Endothelial cell of umbilical vein (primary cell): Measurements from ENCODE around the gene SEZ6L. TPM values are rescaled to one million over a fixed set of nuclear protein-coding genes. Genes with fewer than 3 reads are reported as not detected.

Experiments
- BruUV-seq: library from RNA; stranded (reverse); fragments of 400-500 nt; replicated peaks from 2 replicates; lab custom pipeline; 2021; lab: Mats Ljungman, UMichigan
- CTCF ChIA-PET: fragments of 300-600, 350-600 bp; sonication (Branson Sonifier 250); formaldehyde crosslinking; loops from one replicate; lab custom pipeline; 2021; ENCODE audit warnings: antibody characterized with exemption, inconsistent platforms; lab: Charles Lee
- POLR2A ChIA-PET: fragments of 300-600, 350-600 bp; sonication (Branson Sonifier 250); formaldehyde crosslinking; loops from one replicate; lab custom pipeline; 2021; ENCODE audit warnings: antibody characterized with exemption, inconsistent platforms; lab: Charles Lee
- DNase-seq: peaks from one replicate; pipeline ENCODE4 v3.0.0-alpha.2; 2011; ENCODE audit warnings: low read depth, low spot score
- FAIRE-seq: peaks from 2 replicates; lab custom pipeline; 2011; peaks lifted over from hg19 to GRCh38; lab: Jason Lieb, UNC
- H2AFZ ChIP-seq: 2 replicates; pipeline ENCODE4 v1.6.0; 2012; ENCODE audit warnings: low read depth, low read length, control low read depth, inconsistent platforms
- H3K27ac ChIP-seq: 2 replicates; pipeline ENCODE4 v1.5.1; 2011; ENCODE audit warnings: low read depth, mild to moderate bottlenecking, control low read depth, low read length, moderate library complexity; ENCODE audit not compliant: insufficient read depth
- H3K27me3 ChIP-seq, 2 experiments: 2 replicates each; pipeline versions ENCODE4 v1.6.0 to v1.6.1; 2011; ENCODE audit warnings: low read length in 2 of 2, mixed read lengths in 1 of 2; ENCODE audit not compliant: control insufficient read depth in 2 of 2, insufficient read depth in 2 of 2
- H3K36me3 ChIP-seq, 2 experiments: 2 replicates in 1 of 2; 3 replicates in 1 of 2; pipeline ENCODE4 v1.5.1; 2011; ENCODE audit warnings: low read length in 2 of 2, mild to moderate bottlenecking in 1 of 2, moderate library complexity in 1 of 2; ENCODE audit not compliant: control insufficient read depth in 2 of 2, insufficient read depth in 2 of 2; ENCODE audit errors: extremely low read depth in 1 of 2
- H3K4me1 ChIP-seq: 3 replicates; pipeline ENCODE4 v1.5.1; 2011; ENCODE audit warnings: mild to moderate bottlenecking, low read length; ENCODE audit not compliant: control insufficient read depth, insufficient read depth; ENCODE audit errors: extremely low read depth
- H3K4me2 ChIP-seq: 2 replicates; pipeline ENCODE4 v1.6.1; 2011; ENCODE audit warnings: low read length, control low read depth, mixed read lengths; ENCODE audit not compliant: insufficient read depth
- H3K4me3 ChIP-seq, 3 experiments: fragments of 200-600 bp in 1 of 3; sonication (generic), shearing (Covaris generic) in 1 of 3; replicated peaks in 1 of 3; 2 replicates each; pipeline ENCODE4 v1.5.1; 2011 to 2016; ENCODE audit warnings: control low read depth in 3 of 3, low read length in 3 of 3, mild to moderate bottlenecking in 2 of 3, inconsistent platforms in 1 of 3, low read depth in 1 of 3, moderate library complexity in 1 of 3; ENCODE audit not compliant: insufficient read depth in 1 of 3
- H3K79me2 ChIP-seq: 2 replicates; pipeline ENCODE4 v1.6.0; 2012; ENCODE audit warnings: low read length, inconsistent platforms; ENCODE audit not compliant: control insufficient read depth, insufficient read depth
- H3K9ac ChIP-seq: replicated peaks from 2 replicates; pipeline ENCODE3; 2011; ENCODE audit warnings: low read length, control low read depth; ENCODE audit not compliant: insufficient read depth; ENCODE audit errors: extremely low read depth
- H3K9me1 ChIP-seq: replicated peaks from 3 replicates; pipeline ENCODE4 v1.6.0; 2011; ENCODE audit warnings: mild to moderate bottlenecking, low read length; ENCODE audit not compliant: control insufficient read depth, insufficient read depth; ENCODE audit errors: extremely low read depth
- H3K9me3 ChIP-seq: replicated peaks from 2 replicates; pipeline ENCODE4 v1.5.1; 2012; ENCODE audit warnings: low read length, inconsistent platforms; ENCODE audit not compliant: control insufficient read depth, insufficient read depth
- H4K20me1 ChIP-seq: replicated peaks from 2 replicates; pipeline ENCODE3; 2011; ENCODE audit warnings: mild to moderate bottlenecking, low read length; ENCODE audit not compliant: control insufficient read depth, insufficient read depth; ENCODE audit errors: extremely low read depth
- EZH2 ChIP-seq: IDR thresholded peaks from 2 replicates; pipeline ENCODE4 v1.6.1; 2012; ENCODE audit warnings: borderline replicate concordance, low read depth, mild to moderate bottlenecking, moderate library complexity, low read length, inconsistent platforms; ENCODE audit not compliant: severe bottlenecking
- FOS ChIP-seq: IDR thresholded peaks from 2 replicates; pipeline ENCODE4 v1.6.1; 2011; ENCODE audit warnings: mild to moderate bottlenecking, low read length, moderate library complexity, borderline replicate concordance; ENCODE audit not compliant: insufficient read depth
- GATA2 ChIP-seq: IDR thresholded peaks from 2 replicates; pipeline ENCODE4 v1.7.0; 2011; ENCODE audit warnings: low read depth, mild to moderate bottlenecking, moderate library complexity, mixed read lengths, low read length; ENCODE audit not compliant: insufficient read length, insufficient read depth
- JUN ChIP-seq: IDR thresholded peaks from 2 replicates; pipeline ENCODE4 v1.6.1; 2011; ENCODE audit warnings: borderline replicate concordance, low read depth; ENCODE audit not compliant: insufficient read length, insufficient read depth
- MYC ChIP-seq: IDR thresholded peaks from one replicate; pipeline ENCODE4 v1.6.1; 2011; ENCODE audit warnings: mild to moderate bottlenecking, low read depth, low read length
- POLR2A ChIP-seq: IDR thresholded peaks from 2 replicates; pipeline ENCODE4 v1.6.1; 2012; ENCODE audit warnings: low read depth, mild to moderate bottlenecking, control low read depth, low read length
- POLR2AphosphoS5 ChIP-seq: IDR thresholded peaks from 2 replicates; pipeline ENCODE4 v1.6.1; 2012; ENCODE audit warnings: low read depth, mild to moderate bottlenecking, control low read depth, low read length, moderate library complexity; ENCODE audit not compliant: insufficient read depth
- dilution Hi-C: fragments of 300-500 bp; cut with MboI; formaldehyde crosslinking; loops from one replicate; pipeline ENCODE4 v1.15.0; 2019; ENCODE audit warnings: low sequenced_read_pairs; ENCODE audit not compliant: extremely low pct_ligation_motif_present
- intact Hi-C: fragments of 100-400 bp; cut with micrococcal nuclease; formaldehyde crosslinking; loops from one replicate; pipeline ENCODE4 v1.10.0; 2022
- polyA plus RNA-seq, 4 experiments: library from polyadenylated mRNA; depleted of rRNA in 3 of 4; stranded (reverse) in 3 of 4; unstranded in 1 of 4; fragments of >200 nt; gene quantifications; 2 replicates each; pipeline versions ENCODE4 v1.2.1 to v1.2.3, GENCODE V29; 2011 to 2012; ENCODE audit warnings: missing spikeins in 1 of 4
- total RNA-seq: library from RNA; stranded (reverse); gene quantifications from 2 replicates; pipeline ENCODE4 v1.2.3, GENCODE V29; 2021
- TF ChIP-seq, protein P1 (sequence below): IDR thresholded peaks from 2 replicates; pipeline ENCODE4 v1.6.1; 2011; ENCODE audit not compliant: insufficient read depth, insufficient read length
- TF ChIP-seq, protein P2 (sequence below), 2 donors: IDR thresholded peaks; 1 replicate in 1 of 2; 2 replicates in 1 of 2; pipeline ENCODE4 v1.5.1; 2011; ENCODE audit warnings: low read length in 2 of 2, mild to moderate bottlenecking in 2 of 2, moderate library complexity in 2 of 2, control low read depth in 1 of 2, inconsistent platforms in 1 of 2, low read depth in 1 of 2; ENCODE audit not compliant: insufficient read depth in 1 of 2; ENCODE audit errors: extremely low read depth in 1 of 2

The SEZ6L gene
- total and polyA plus RNA-seq, 2 donors (not counting 3 experiments of a cell fraction or from before 2014, with no cell fraction given) = not detected

DNA sequence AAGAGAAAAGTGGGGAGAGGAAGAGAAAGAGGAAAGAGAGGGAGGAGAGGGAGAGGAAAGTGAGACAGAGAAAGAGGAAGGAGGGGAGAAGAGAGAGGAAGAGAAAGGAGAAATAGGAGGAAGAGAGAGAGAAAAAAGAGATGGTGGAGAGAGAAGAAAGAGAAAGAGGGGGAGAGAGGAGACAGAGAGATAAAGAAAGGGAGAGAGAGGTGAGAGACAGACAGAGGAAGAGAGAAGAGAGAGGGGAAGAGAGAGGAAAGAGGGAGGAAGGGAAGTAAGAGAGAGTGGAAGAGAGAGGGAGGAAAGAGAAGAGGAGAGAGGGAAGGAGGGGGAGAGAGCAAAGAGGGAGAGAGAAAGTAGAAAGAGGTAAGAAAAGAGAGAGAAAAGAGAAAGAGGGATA lies 9.4 kb upstream of the SEZ6L start:
- FAIRE-seq = no peak
- no peak overlapping the region for H3K27ac ChIP-seq

More for the DNA sequence above, 9.4 kb upstream of the SEZ6L start:
- Histone ChIP-seq H2AFZ (no peak overlapping the region), H3K79me2 (no peaks in the 10 kb centered on the region), H4K20me1 (no peaks in the 10 kb centered on the region), H3K4me3 (no peak overlapping the region), H3K9me1 (no peaks in the 10 kb centered on the region), H3K4me2 (no peak overlapping the region), H3K9ac (no peak overlapping the region), H3K36me3 (no peaks in the 10 kb centered on the region), H3K4me1 (no peaks in the 10 kb centered on the region), H3K27me3 (no peaks in the 10 kb centered on the region), H3K9me3 (no peaks in the 10 kb centered on the region)
- BruUV-seq = no TSS peak
- intact Hi-C loops = no loop called here
- ChIA-PET CTCF (no interaction called here), POLR2A (no interaction called here)
- TF ChIP-seq POLR2A = no peak
- no peak for TF ChIP-seq MYC
- TF ChIP-seq, protein P1, sequence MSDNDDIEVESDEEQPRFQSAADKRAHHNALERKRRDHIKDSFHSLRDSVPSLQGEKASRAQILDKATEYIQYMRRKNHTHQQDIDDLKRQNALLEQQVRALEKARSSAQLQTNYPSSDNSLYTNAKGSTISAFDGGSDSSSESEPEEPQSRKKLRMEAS = no peak
- no peak for TF ChIP-seq FOS
- TF ChIP-seq EZH2 = no peak
- no peak for TF ChIP-seq GATA2
- TF ChIP-seq JUN = no peak
- TF ChIP-seq, protein P2, sequence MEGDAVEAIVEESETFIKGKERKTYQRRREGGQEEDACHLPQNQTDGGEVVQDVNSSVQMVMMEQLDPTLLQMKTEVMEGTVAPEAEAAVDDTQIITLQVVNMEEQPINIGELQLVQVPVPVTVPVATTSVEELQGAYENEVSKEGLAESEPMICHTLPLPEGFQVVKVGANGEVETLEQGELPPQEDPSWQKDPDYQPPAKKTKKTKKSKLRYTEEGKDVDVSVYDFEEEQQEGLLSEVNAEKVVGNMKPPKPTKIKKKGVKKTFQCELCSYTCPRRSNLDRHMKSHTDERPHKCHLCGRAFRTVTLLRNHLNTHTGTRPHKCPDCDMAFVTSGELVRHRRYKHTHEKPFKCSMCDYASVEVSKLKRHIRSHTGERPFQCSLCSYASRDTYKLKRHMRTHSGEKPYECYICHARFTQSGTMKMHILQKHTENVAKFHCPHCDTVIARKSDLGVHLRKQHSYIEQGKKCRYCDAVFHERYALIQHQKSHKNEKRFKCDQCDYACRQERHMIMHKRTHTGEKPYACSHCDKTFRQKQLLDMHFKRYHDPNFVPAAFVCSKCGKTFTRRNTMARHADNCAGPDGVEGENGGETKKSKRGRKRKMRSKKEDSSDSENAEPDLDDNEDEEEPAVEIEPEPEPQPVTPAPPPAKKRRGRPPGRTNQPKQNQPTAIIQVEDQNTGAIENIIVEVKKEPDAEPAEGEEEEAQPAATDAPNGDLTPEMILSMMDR (IDR thresholded peaks at IDR 0.05; ENCODE audit: extremely low read depth in 1 of 2, insufficient read depth in 1 of 2, low read depth in 1 of 2, low read length in 2 of 2) = no peak
- TF ChIP-seq POLR2AphosphoS5 = no peak
- no peak for DNase-seq
- dilution Hi-C loops = no loop called here
